SK-N-SH treated with all-trans-retinoic acid at 6 μM for 48 hours (cell line): ENCODE data around the gene METTL21A.

Experiments used
- ESRRG ChIP-seq: fragments of 250-450 bp; sonication (Bioruptor Pico); IDR thresholded peaks from 2 replicates; pipeline ENCODE4 v1.6.1; 2021; ENCODE audit warnings: mild to moderate bottlenecking
- GLIS3 ChIP-seq: fragments of 250-450 bp; sonication (Bioruptor Pico); IDR thresholded peaks from 2 replicates; pipeline ENCODE4 v1.5.0; 2020; ENCODE audit warnings: mild to moderate bottlenecking, moderate library complexity
- PPARA ChIP-seq: fragments of 250-450 bp; sonication (Bioruptor Pico); IDR thresholded peaks from 2 replicates; pipeline ENCODE4 v1.5.0; 2020; ENCODE audit warnings: mild to moderate bottlenecking, borderline replicate concordance
- ZC3H10 ChIP-seq: fragments of 250-450 bp; sonication (Bioruptor Pico); IDR thresholded peaks from 2 replicates; pipeline ENCODE4 v1.5.1; 2021; ENCODE audit warnings: mild to moderate bottlenecking, moderate library complexity
- ZFP3 ChIP-seq: fragments of 250-450 bp; sonication (Bioruptor Pico); IDR thresholded peaks from 2 replicates; pipeline ENCODE4 v1.5.0; 2020; ENCODE audit warnings: mild to moderate bottlenecking, moderate library complexity
- ZFP30 ChIP-seq: fragments of 450-650 bp; formaldehyde crosslinking; IDR thresholded peaks from 2 replicates; pipeline ENCODE4 v1.5.0; 2022; ENCODE audit warnings: mild to moderate bottlenecking, moderate library complexity
- ZNF565 ChIP-seq: fragments of 450-650 bp; formaldehyde crosslinking; conservative IDR thresholded peaks from 2 replicates; pipeline ENCODE4 v1.5.0; 2020; ENCODE audit warnings: low read depth, mild to moderate bottlenecking, moderate library complexity
- TF ChIP-seq, protein P1 (sequence below): fragments of 250-450 bp; sonication (Bioruptor Pico); IDR thresholded peaks from 2 replicates; pipeline ENCODE4 v1.5.1; 2020; ENCODE audit warnings: low read depth, mild to moderate bottlenecking, moderate library complexity

DNA sequence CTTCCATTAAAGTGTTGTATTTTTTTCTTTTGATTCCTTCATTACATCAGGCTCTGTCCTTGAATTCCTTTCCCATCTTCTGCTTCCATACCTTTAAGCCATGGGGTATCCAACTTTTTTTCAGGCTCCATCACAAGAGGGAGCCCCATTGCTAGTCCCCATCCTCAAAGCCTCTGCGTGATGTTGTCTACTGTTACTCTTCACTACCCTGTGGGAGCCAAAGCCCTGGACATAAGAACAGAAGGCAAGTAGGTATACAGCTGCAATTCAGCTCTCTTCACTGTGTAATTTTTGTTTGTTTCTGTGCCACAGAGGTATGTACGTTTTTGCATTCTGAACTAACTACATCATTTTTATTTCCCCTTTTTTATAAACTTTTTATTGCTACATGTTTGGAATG, 49.6 kb upstream of the METTL21A start:
- no peak for TF ChIP-seq ZFP30
- no peak for TF ChIP-seq GLIS3 (CRISPR knock-in tag)
- TF ChIP-seq, protein P1, sequence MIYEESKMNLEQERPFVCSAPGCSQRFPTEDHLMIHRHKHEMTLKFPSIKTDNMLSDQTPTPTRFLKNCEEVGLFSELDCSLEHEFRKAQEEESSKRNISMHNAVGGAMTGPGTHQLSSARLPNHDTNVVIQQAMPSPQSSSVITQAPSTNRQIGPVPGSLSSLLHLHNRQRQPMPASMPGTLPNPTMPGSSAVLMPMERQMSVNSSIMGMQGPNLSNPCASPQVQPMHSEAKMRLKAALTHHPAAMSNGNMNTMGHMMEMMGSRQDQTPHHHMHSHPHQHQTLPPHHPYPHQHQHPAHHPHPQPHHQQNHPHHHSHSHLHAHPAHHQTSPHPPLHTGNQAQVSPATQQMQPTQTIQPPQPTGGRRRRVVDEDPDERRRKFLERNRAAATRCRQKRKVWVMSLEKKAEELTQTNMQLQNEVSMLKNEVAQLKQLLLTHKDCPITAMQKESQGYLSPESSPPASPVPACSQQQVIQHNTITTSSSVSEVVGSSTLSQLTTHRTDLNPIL: no peak
- no peak for TF ChIP-seq ZNF565
- TF ChIP-seq ZFP3: no peak
- TF ChIP-seq PPARA (CRISPR knock-in tag): no peak
- TF ChIP-seq ESRRG (CRISPR knock-in tag): no peak
- TF ChIP-seq ZC3H10 (CRISPR knock-in tag): no peak
